Omental fat pad (tissue), 4 donors: Measurements from ENCODE around the gene AAR2. TPM values are rescaled to one million over a fixed set of nuclear protein-coding genes. Genes with fewer than 3 reads are reported as not detected.

Source experiments
- ATAC-seq: fragments of 150-250 bp; one replicate; pipeline ENCODE4 v1.9.1; 2016; ENCODE audit warnings: mild to moderate bottlenecking, moderate library complexity; ENCODE audit not compliant: low FRiP score
- DNase-seq: peaks from one replicate; pipeline ENCODE4 v3.0.0-alpha.2; 2019; ENCODE audit warnings: low spot score
- total RNA-seq, 4 donors: library from RNA; depleted of rRNA; stranded (reverse); fragments of >200 nt; gene quantifications; one replicate each; pipeline ENCODE4 v1.1.0, GENCODE V29; 2016
- TF ChIP-seq, protein P1 (sequence below), 3 donors: fragments of 450-650 bp; IDR thresholded peaks; one replicate each; pipeline ENCODE4 v1.5.1; 2016 to 2017; ENCODE audit warnings: antibody characterized with exemption in 3 of 3, mild to moderate bottlenecking in 3 of 3, moderate library complexity in 2 of 3

Gene AAR2
- total RNA-seq, 4 donors from 2014 or later = 30.8 to 40.5 (median 32.3) TPM

DNA sequence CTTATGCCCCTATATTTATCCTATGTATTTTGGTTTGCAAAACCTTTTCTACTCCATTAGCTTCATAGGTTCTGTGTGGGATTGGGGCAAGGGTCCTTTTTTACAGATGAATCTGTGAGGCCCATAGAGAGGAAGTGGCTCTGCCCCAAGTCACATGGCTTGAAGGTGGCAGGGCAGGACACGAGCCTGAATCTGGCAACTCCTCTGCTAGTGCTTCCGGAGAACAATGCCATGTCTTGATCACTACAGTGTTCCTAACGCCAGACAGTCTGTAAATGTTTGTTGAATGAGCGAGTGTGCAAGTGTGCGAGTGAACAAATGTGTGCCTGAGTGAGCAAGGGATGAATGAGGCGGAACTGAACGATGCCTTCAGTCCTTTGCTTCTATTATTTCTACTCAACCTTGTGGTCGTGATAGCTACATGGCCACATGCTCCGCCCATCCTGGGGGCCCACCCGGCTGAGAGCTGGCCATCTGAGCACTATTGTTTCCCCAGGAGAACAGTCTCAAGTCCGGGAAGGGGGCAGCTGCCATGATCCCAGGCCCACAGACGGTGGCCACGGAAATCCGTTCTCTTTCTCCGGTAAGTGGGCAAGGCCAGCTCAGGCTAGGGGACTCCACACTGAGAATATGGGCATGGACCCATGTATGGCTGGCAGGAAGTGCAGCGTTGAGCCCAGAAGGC is 17.8 kb upstream of the AAR2 start:
- DNase-seq (no peak), ATAC-seq (no peak)
- TF ChIP-seq, protein P1, sequence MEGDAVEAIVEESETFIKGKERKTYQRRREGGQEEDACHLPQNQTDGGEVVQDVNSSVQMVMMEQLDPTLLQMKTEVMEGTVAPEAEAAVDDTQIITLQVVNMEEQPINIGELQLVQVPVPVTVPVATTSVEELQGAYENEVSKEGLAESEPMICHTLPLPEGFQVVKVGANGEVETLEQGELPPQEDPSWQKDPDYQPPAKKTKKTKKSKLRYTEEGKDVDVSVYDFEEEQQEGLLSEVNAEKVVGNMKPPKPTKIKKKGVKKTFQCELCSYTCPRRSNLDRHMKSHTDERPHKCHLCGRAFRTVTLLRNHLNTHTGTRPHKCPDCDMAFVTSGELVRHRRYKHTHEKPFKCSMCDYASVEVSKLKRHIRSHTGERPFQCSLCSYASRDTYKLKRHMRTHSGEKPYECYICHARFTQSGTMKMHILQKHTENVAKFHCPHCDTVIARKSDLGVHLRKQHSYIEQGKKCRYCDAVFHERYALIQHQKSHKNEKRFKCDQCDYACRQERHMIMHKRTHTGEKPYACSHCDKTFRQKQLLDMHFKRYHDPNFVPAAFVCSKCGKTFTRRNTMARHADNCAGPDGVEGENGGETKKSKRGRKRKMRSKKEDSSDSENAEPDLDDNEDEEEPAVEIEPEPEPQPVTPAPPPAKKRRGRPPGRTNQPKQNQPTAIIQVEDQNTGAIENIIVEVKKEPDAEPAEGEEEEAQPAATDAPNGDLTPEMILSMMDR (IDR thresholded peaks at IDR 0.05) = no peak

DNA sequence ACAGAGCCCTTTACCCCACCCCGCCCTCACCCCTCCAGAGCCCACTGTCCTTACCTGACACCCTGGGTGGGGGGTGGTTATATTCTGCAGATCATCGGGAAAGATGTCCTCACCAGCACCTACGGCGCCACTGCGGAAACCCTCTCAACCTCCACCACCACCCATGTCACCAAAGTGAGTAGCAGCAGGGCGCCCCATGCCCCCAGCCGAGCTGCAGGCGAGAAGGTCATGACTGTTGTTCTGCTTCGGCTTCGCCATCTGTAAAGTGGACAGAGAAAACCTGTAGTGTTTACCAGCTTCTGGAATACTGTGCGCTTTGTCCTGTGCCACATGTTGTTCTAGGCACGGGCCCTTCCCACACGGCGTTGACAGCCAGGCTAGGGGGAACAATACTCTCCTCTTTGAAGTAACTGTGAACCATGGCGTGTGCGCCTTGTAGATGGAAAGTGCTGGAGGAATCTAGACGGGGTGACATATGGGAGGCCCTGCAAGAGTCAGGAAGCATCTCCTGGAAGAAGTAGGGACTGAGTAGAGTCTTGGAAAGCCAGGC is 16.5 kb upstream of the AAR2 start:
- DNase-seq (no peak), ATAC-seq (no peak)
- TF ChIP-seq, protein P1 (IDR thresholded peaks at IDR 0.05) = no peak

DNA sequence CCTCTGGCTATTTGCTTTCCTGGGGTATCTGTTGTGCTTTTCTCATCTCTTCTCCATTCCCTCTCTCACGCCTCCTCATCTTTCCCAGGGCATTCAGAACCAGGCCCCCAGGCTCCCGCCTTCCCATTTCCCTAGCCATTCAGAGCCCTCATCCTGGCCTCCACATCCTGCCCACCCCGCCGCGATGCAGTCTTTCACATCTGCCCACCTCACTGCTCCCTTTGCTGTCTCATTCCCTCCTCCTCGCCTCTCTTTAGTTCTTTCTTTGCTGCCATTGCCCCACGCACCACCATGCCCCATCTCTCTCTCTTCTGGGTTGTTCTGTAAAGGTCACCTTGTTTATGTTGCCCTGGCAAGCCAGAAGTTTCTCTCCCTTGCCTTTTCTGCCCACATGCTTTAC is 10.6 kb upstream of the AAR2 start:
- ATAC-seq = no peak
- no peak for DNase-seq
- TF ChIP-seq, protein P1 (IDR thresholded peaks at IDR 0.05) = no peak

DNA sequence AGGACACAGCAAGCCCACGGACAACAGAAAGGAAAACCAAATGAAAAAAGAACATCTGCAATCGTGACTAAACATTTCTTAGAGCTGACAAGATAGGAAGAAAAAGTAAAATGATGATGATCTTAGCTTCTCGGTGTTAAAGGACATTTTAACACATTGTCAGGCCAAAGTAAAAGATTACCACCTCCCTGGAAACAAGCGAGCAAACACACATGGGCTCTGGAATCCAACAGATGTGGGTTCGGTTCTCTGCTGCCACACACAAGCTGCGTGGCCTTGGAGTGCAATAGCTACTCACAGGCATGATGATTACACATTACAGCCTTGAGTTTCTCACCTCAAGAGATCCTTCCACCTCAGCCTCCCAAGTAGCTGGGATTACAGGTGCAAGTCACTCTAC is 7.5 kb upstream of the AAR2 start:
- TF ChIP-seq, protein P1 (IDR thresholded peaks at IDR 0.05) = no peak
- ATAC-seq (no peak), DNase-seq (no peak)

DNA sequence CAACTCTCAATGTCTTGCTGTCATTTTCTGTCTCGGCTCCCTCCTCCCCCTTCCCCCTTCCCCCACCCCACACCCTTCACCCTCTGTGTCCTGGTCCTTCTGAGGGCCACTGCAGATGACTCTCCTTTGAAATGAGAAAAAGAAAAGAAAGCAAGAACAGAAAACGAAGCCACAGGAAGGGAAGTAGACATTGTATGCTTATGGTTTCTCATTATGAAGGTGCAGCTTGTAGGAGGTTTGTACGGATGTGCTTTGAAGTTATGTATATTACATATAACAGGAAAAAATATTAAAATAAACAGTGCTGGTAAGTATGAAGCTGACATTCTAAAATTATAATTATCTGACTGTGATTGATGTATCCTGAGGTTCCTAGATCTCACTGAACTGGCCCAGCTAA is 6.3 kb upstream of the AAR2 start:
- TF ChIP-seq, protein P1 (IDR thresholded peaks at IDR 0.05) = no peak
- no peak for DNase-seq
- no peak for ATAC-seq

DNA sequence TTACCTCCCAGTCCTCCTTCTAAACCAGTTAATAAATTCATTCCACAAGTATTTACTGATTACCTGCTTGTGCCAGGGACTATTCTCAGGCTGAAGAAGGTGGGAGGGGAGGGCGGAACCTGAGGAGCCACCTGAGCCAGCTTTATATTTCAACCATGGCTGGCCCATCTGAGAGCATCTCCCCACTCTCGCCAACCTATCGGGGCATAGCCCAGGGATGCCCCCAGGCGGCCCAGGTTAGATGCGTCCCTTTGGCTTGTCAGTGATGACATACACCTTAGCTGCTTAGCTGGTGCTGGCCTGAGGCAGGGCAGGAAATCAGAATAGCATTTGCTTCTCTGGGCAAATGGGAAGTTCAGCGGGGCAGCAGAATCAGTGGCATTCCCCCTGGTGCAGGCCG is 4.9 kb upstream of the AAR2 start:
- DNase-seq (no peak), ATAC-seq (no peak)
- TF ChIP-seq, protein P1 (IDR thresholded peaks at IDR 0.05) = no peak

DNA sequence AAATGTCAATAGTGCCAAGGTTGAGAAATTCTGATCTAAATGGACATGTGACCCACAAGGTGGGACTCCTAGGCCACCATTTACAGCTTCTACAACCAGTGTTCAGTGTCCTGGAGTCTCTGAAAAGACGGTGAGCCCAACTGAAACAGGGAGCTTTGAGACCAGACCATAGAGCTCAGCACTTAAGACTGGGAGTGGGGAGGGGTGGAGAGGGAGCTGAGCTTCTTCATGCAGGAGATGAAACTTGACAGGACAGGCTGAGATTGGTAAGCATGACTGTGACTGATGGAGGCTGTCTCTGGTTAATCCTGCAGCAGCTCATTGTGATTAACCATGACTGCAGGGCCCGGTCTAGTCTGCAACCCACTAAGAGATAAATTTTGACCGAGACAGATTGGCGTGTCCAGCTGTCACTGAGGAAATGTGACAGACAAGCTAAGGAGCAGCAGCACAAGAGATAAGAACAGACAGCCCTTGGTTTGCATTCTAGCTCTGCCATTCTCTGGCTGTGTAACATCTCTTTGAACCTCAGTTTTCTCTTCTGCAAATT is 1.4 kb upstream of the AAR2 start:
- ATAC-seq (no peak), DNase-seq (no peak)
- TF ChIP-seq, protein P1 (IDR thresholded peaks at IDR 0.05) = no peak
